ENCODE measurements around the gene CMTM4. TPM values are rescaled to one million over a fixed set of nuclear protein-coding genes. Genes with fewer than 3 reads are reported as not detected.
"Not testable (repeated sequence)": the region's sequence is repeated elsewhere in the genome, so short reads cannot be mapped to it uniquely, and the experiment has no call there.

The CMTM4 gene
- total and polyA plus RNA-seq, 2 of the 8 experiments (the other 6 are each of a cell fraction or from before 2014, with no cell fraction given): 35.3 to 51.7 TPM

GRCh38 chr16:66596986-66597848 lies 99.3 kb downstream of the CMTM4 start (continued):
- no peak for TF ChIP-seq BCL11A (IDR thresholded peaks at IDR 0.05; ENCODE audit: low read depth in 2 of 2, low read length in 2 of 2)
- TF ChIP-seq CBX5 (IDR thresholded peaks at IDR 0.05; ENCODE audit: low read depth, low read length): no peak
- TF ChIP-seq CHD1 (IDR thresholded peaks at IDR 0.05; ENCODE audit: low read depth, low read length): no peak
- TF ChIP-seq GABPA (IDR thresholded peaks at IDR 0.05; ENCODE audit: borderline replicate concordance, insufficient read depth, low read length): no peak

- H3K4me3 ChIP-seq (ENCODE audit: extremely low read depth in 1 of 4, insufficient read depth in 2 of 4, low read depth in 3 of 4, low read length in 4 of 4); H2BK12ac ChIP-seq (ENCODE audit: low read depth, low read length); DNase-seq (ENCODE audit: low read depth in 1 of 2, low spot score in 2 of 2); H2BK120ac ChIP-seq (replicated peaks; ENCODE audit: low read depth, low read length); H3K36me3 ChIP-seq (ENCODE audit: control insufficient read depth in 2 of 4, insufficient read depth in 4 of 4, low read length in 3 of 4); H3K79me2 ChIP-seq (ENCODE audit: control insufficient read depth in 1 of 2, insufficient read depth in 2 of 2, low read length in 2 of 2); H3K9ac ChIP-seq (replicated peaks in 1 of 4; ENCODE audit: extremely low read depth in 1 of 4, low read depth in 3 of 4, low read length in 3 of 4); H2AK5ac ChIP-seq (ENCODE audit: low read depth, low read length); H2AFZ ChIP-seq (ENCODE audit: low read length); H3K27ac ChIP-seq (ENCODE audit: low read depth, low read length); H3K4me2 ChIP-seq (ENCODE audit: insufficient read depth in 1 of 2, low read depth in 2 of 2, low read length in 2 of 2); H3K9me3 ChIP-seq (ENCODE audit: insufficient read depth in 2 of 2, low read depth in 1 of 2, low read length in 1 of 2); H3K14ac ChIP-seq (ENCODE audit: insufficient read length); H2BK15ac ChIP-seq (ENCODE audit: low read length); H2BK20ac ChIP-seq (ENCODE audit: low read length); H4K91ac ChIP-seq (replicated peaks; ENCODE audit: insufficient read length, low read length); H4K20me1 ChIP-seq (replicated peaks in 1 of 2; ENCODE audit: control insufficient read depth in 1 of 2, insufficient read depth in 2 of 2, low read length in 2 of 2); H3K18ac ChIP-seq (ENCODE audit: extremely low read depth, low read length); H3K23ac ChIP-seq (ENCODE audit: insufficient read length); FAIRE-seq; H4K8ac ChIP-seq (ENCODE audit: extremely low read depth, insufficient read depth, low read length); H4K5ac ChIP-seq (ENCODE audit: insufficient read length, low read depth, low read length); H3K56ac ChIP-seq (replicated peaks; ENCODE audit: insufficient read length, low read depth, low read length); H3K23me2 ChIP-seq (ENCODE audit: low read depth, low read length); H3K79me1 ChIP-seq (ENCODE audit: low read depth, low read length); H3K27me3 ChIP-seq (replicated peaks in 1 of 4; ENCODE audit: control insufficient read depth in 3 of 4, extremely low read depth in 1 of 4, insufficient read depth in 3 of 4, low read length in 3 of 4); H3K4me1 ChIP-seq (replicated peaks in 1 of 4; ENCODE audit: control insufficient read depth in 3 of 4, insufficient read depth in 4 of 4, low read length in 3 of 4); H3K4ac ChIP-seq (replicated peaks; ENCODE audit: insufficient read length, low read depth, low read length); H2BK5ac ChIP-seq (ENCODE audit: low read depth, low read length): not testable (repeated sequence)
- WGBS, 2 experiments (ENCODE audit: extremely low coverage in 1 of 2, insufficient coverage in 1 of 2, insufficient read length in 1 of 2, insufficient replicate concordance in 2 of 2, low coverage in 1 of 2, low lambda C conversion rate in 2 of 2, missing lambda C conversion rate in 1 of 2): 100% methylated on average over 4 of the region's 4 CpGs; no CpG with 5 or more reads in 1 of the 2 experiments
- ChIA-PET CTCF (ENCODE audit: partially characterized antibody) (interaction anchor here (0.9 to 2.2 kb wide), 3 partner anchors 11 to 18 kb away, joined by 3 to 12 read pairs (median 3); no protein-coding TSS in a partner anchor), POLR2A (ENCODE audit: partially characterized antibody) (interaction anchor here (1.2 kb wide), 1 partner anchor 47 kb away, joined by 3 read pairs; no protein-coding TSS in a partner anchor)
These were observed 100.0 kb downstream of the CMTM4 start for GRCh38 chr16:66596559-66596958.

All from H1 (cell line).